ENCODE results near the gene TUBGCP2. TPM values are rescaled to one million over a fixed set of nuclear protein-coding genes. Genes with fewer than 3 reads are reported as not detected.

The TUBGCP2 gene
- total RNA-seq, 1 experiment from 2014 or later, result 52.4 TPM

GRCh38 chr10:133349160-133349568, 40.5 kb upstream of the TUBGCP2 start:
- no peaks in the 10 kb centered on the region; a peak in 1 of 5 replicates for H3K9me3 Mint-ChIP-seq
- H3K4me3 Mint-ChIP-seq, result no peak overlapping the region; a peak in 1 of 5 replicates
- H3K9me3 ChIP-seq (ENCODE audit: control insufficient read depth, low read depth, low read length), result no peaks in the 10 kb centered on the region

More at GRCh38 chr10:133349160-133349568, 40.5 kb upstream of the TUBGCP2 start:
- TF ChIP-seq, protein P1, sequence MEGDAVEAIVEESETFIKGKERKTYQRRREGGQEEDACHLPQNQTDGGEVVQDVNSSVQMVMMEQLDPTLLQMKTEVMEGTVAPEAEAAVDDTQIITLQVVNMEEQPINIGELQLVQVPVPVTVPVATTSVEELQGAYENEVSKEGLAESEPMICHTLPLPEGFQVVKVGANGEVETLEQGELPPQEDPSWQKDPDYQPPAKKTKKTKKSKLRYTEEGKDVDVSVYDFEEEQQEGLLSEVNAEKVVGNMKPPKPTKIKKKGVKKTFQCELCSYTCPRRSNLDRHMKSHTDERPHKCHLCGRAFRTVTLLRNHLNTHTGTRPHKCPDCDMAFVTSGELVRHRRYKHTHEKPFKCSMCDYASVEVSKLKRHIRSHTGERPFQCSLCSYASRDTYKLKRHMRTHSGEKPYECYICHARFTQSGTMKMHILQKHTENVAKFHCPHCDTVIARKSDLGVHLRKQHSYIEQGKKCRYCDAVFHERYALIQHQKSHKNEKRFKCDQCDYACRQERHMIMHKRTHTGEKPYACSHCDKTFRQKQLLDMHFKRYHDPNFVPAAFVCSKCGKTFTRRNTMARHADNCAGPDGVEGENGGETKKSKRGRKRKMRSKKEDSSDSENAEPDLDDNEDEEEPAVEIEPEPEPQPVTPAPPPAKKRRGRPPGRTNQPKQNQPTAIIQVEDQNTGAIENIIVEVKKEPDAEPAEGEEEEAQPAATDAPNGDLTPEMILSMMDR (conservative IDR thresholded peaks at IDR 0.05), result no peak
- no peak overlapping the region for H2AK5ac ChIP-seq (ENCODE audit: insufficient read length, low read length)
- H3K4me2 ChIP-seq (ENCODE audit: insufficient read depth, insufficient read length, low read length), result no peak overlapping the region
- no peak overlapping the region for H2BK120ac ChIP-seq (ENCODE audit: low read depth, low read length, poor library complexity, severe bottlenecking)
- 100% methylated on average over 2 of the region's 8 CpGs for WGBS (ENCODE audit: extremely low coverage, insufficient read length, low lambda C conversion rate)
- no peak overlapping the region for H2BK5ac ChIP-seq (ENCODE audit: insufficient read length, low read length)
- no peak overlapping the region for H3K4ac ChIP-seq (ENCODE audit: low read depth, low read length)
- H4K5ac ChIP-seq (ENCODE audit: insufficient read length, low read depth, low read length), result no peak overlapping the region
- H3K14ac ChIP-seq (ENCODE audit: insufficient read depth, low read length), result no peak overlapping the region
- no peak overlapping the region for H3K27ac ChIP-seq (ENCODE audit: insufficient read length, low read depth, low read length)
- Mint-ChIP-seq H3K27ac (no peak overlapping the region), H3K27me3 (ENCODE audit: low read depth) (peaks cover 20% of the 10 kb centered on the region), H3K36me3 (ENCODE audit: insufficient read depth in 1 of 3, low read depth in 3 of 3) (no peaks in the 10 kb centered on the region; a peak in 1 of 7 replicates), H3K4me1 (peaks cover 4 to 28% of the 10 kb centered on the region in 2 experiments; a peak in 3 of 4 replicates)
- no peak overlapping the region for H2AFZ ChIP-seq (ENCODE audit: low read length)
- H2BK15ac ChIP-seq (ENCODE audit: low read depth, low read length), result no peak overlapping the region
- no peaks in the 10 kb centered on the region for H3K4me1 ChIP-seq (ENCODE audit: insufficient read depth, low read length)
- H3T11ph ChIP-seq (ENCODE audit: low read length), result no peak overlapping the region
- DNase-seq, result no peak
- no peak overlapping the region for H3K18ac ChIP-seq (ENCODE audit: insufficient read length, low read depth, low read length)
- H2BK20ac ChIP-seq (ENCODE audit: low read depth, low read length, poor library complexity, severe bottlenecking), result no peak overlapping the region
- no peak overlapping the region for H3K9ac ChIP-seq (ENCODE audit: extremely low read depth, insufficient read length, low read length)
- no peak overlapping the region for H3K23ac ChIP-seq (ENCODE audit: insufficient read length, low read depth, low read length)
- no peaks in the 10 kb centered on the region for H4K20me1 ChIP-seq (ENCODE audit: control insufficient read depth, insufficient read depth, insufficient read length)
- peak overlapping the region; percentile 23 for H4K8ac ChIP-seq (replicated peaks; ENCODE audit: insufficient read length, low read depth, low read length)
- no peak overlapping the region for H2BK12ac ChIP-seq (ENCODE audit: insufficient read length, low read depth, low read length)
- H4K91ac ChIP-seq (ENCODE audit: insufficient read length, low read depth, low read length), result no peak overlapping the region
- no peaks in the 10 kb centered on the region for H3K23me2 ChIP-seq (ENCODE audit: insufficient read length, low read depth, low read length, poor library complexity, severe bottlenecking)
- H3K56ac ChIP-seq (ENCODE audit: insufficient read length, low read depth, low read length), result no peak overlapping the region
- H3K79me1 ChIP-seq (ENCODE audit: insufficient read depth, low read depth, low read length, poor library complexity, severe bottlenecking), result no peaks in the 10 kb centered on the region
- H3K79me2 ChIP-seq (ENCODE audit: insufficient read depth, low read length), result no peaks in the 10 kb centered on the region
- H3K27me3 ChIP-seq (ENCODE audit: insufficient read depth, low read length), result no peaks in the 10 kb centered on the region; the same call in 1 of the 2 replicates

Data from H9 (cell line).